Measurements from ENCODE around the gene PITPNM3.

GRCh38 chr17:6545291-6545690 lies 11.1 kb downstream of the PITPNM3 start:
- TF ChIP-seq EZH2 (IDR thresholded peaks at IDR 0.05; ENCODE audit: low read length, missing control alignments) (no peak), CTCF (conservative IDR thresholded peaks at IDR 0.05 in 1 of 2, IDR thresholded peaks at IDR 0.05 in 1 of 2; ENCODE audit: low read depth in 1 of 2, low read length in 2 of 2) (no peak)

Data from fibroblast of lung (primary cell).